CD4-positive, alpha-beta T cell treated with Interleukin-6 for 4 hours (primary cell): ENCODE data around the gene TRIM45.

Experiments used
- DNase-seq: peaks from one replicate; pipeline ENCODE4 v3.0.0-alpha.2; 2020; ENCODE audit warnings: mixed read lengths

Gene TRIM45

DNA sequence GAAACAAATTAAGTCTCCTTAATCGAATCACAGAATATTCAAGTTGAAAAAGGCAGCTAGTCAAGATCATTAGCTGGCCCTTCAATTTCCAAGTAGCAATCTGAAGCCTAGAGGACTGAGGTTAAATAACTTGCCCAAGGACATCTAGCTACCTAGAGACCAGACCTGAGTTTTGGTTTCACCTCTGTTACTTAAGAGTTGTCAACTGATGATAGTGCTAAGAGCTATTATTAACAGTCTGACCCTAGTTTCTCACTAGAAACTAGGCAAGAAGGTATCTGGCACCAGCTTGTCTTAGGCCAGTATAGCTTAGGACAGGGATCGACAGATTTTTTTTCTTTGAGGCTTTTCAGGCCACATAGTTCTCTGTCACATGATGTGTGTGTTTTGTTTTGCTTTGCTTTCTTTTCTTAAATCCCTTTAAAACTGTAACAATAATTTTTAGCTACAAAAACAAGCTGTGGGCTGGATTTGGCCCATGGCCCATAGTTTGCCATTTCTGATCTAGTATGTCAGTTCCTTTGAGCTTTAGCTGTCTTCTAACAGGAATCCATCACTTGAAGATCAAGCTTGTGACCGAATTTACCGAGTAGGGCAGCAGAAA lies 23.2 kb downstream of the TRIM45 start:
- DNase-seq = no peak

DNA sequence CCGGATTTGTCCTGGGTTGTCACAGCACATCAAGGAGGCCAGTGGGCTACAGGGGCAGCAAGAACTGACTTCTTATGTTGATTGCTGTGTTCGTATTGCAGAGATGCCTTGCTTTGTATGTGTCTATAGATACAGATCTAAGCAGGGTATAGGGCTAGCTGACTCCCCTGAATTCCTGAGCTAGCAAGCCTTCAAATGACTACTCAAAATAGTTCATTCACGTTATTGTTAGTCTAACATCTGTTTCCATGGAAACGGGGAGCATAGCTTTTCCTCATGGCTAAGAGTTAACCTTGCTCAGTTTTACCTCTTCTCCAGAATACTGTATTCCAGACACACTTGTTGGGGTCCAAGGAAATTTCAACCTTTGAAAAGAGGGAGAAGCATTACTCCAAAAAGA lies 24.1 kb downstream of the TRIM45 start:
- DNase-seq = no peak

DNA sequence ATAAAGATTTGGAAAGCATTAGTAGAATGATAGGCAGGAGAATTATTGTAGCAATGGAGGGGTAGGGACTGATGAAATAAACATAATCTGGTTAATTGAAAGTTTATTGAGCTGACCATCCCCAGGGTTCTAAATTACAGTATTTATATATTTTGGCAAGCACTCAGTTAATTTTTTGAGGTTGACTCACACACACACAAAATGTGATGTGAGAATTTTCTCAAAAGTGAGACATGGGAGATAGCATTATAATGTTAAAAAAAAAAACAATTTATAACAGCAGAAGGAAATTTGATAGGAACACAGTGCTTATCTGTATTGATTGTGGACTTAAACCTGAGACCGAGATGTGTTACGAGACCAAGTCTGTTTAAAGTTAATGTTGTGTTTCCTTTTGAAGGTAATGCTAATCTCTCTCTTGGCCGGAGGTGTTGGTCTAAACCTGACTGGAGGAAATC lies 24.6 kb downstream of the TRIM45 start:
- no peak for DNase-seq

DNA sequence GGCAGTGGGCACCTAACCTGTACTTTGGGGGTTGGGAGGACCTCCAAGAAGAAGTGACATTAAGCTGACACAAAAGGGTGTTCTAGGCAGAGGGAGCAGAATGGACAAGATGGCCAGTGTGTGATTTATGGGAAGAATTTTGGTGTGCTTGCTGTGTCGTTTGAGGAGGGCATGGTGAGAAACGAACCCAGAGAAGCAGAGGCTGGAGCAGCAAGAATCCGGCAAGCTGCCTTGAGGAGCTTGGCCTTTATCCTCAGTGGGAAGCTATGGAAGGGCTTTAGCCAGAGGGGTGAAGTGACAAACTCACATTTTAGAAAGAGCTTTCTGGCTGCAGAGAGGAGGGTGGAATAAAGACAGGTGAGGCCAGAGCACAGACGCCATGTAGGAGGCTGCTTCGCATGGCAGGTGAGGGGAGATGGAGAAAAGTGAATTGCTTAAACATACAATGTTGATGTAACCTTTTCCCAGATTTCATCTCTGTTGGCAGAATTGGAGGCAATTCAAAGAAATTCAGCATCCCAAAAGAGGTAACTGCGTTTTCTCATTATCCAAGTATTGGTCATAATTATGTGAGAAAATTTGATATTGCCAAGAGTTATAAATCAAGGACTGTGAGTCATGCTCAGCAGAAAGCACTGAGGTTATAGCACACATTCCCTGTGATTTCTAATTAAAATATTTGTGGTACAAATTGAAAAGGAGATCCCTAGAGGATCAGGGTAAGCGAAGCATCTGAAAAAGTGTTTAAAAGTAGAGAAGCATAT lies 26.5 kb downstream of the TRIM45 start:
- no peak for DNase-seq

DNA sequence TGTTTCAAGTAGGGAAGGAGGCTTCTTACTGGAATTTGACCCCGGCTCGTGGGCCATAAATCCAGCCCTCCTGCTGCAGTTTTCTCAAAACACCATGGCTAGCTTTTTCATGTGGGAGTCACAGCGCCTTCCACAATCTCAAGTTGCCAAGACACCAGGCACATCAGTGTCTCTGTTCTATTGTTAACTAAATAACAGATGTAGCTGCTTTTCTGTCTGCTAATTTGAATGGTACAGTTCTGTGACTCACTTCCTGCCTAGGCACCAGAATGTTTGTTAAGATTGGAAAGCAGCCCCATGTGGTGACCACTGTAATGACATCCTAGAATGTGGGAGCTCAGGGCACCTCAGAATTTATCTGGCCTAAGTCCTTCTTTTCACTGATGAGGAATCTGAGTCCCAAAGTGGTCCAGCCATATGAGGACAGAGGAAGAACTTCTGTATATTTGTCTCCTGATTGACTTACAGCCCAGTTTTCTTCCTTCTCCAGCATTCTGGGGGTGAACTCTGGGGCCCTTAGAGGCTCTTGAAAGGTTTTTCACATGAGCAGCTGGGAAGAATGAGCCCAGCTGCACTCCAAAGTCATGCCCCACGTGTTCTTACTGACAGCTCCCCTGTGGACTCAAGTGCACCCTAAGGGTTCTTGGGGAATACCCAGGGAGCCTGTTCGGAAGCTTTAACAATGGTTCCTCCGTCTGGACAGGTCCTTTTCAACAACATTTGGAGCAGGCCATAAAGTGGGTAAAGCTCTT lies 27.5 kb downstream of the TRIM45 start:
- DNase-seq = peak; percentile 41

DNA sequence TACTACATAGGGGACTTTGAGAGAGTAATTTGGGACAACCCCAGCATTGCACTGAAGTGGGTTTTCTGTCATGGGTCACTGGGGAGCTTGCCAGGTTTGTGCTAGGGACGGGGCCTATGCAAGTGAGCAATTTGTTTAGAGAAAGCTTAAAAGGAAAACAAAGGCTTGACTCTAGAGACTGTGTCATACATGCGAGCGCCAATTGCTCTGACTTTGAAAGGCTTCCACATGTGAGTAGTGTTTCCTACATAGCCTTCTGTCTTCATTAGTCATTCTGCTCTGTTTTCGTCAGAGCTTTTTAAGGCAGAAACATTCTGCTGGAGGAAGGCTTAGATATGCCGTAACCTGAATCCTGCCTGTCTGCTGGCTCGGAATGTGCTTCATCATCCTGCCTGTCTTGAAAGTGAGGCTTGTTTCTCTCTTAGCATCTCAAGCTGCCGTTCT lies 28.4 kb downstream of the TRIM45 start:
- DNase-seq = no peak

DNA sequence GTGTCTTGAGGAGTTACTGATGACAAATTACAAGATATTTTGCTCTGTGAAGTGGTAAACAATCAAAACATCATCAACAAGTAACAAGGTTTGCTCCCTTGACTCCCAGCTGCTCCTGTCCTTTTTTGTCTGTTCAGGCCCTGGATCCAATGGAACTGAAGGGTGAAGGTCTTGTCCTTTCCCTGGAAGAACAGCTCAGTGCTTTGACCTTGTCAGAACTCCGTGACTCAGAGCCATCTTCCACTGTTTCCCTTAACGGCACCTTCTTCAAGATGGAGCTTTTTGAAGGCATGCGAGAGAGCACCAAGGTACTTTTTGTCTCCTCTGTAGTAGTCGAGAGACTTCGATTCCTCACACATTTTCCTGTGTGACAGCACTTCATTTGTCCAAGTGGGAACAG lies 29.0 kb downstream of the TRIM45 start:
- DNase-seq = no peak

DNA sequence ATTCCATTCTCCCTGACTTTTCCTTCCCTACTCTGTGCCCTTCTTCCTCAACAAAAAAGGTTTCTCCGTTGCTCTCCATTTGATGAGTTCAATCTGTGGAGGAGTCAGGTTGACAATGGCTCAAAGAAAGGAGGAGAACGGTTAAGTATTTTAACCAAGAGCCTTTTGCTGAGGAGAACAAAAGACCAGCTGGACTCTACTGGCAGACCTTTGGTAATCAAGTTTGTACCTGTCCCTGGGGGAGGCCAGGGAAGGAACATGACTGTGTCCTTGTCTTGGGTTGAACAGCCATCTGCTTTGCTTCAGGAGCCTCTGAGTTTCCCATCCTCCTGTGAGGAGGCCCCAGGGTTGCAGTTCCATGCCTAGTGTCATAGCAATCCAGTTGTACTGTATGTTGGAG lies 31.6 kb downstream of the TRIM45 start:
- no peak for DNase-seq

DNA sequence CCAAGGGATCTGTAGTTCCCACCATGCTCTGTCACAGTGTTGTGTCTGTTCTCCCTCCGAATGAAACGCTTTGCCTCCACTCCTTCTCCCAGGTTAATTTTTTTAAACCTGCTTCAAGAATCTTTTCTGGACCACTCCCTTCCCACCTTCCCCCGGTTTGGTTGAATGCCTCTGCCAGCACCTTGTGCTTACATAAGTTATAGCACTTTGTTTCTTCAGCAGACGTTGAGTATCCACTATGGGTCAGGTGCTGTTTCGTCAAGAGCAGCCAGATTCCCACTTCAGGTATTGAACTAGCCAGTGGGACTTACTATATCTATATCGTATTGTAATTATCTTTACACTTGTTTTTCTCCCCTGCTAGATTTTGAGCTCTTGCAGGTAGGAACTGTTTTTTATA lies 33.9 kb downstream of the TRIM45 start:
- DNase-seq = no peak

DNA sequence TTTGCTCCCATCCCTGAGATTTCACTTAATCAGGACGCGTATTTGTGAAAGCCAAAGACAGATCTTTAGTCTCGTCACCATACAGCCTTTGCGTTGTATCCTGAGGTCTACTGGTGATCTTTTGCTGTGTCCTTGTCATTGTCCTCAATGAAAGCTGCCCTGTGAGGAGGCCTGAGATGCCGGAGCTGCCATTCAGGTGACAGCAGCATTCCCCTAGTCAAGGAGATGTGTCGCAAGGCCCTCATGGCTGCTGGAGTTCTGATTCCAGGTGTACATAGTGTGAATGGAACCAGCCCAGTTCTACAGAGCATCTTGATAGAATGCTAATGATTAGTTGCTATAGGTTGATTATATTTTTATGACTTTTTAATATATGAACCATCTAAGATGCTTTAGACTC lies 37.3 kb downstream of the TRIM45 start:
- DNase-seq = no peak

DNA sequence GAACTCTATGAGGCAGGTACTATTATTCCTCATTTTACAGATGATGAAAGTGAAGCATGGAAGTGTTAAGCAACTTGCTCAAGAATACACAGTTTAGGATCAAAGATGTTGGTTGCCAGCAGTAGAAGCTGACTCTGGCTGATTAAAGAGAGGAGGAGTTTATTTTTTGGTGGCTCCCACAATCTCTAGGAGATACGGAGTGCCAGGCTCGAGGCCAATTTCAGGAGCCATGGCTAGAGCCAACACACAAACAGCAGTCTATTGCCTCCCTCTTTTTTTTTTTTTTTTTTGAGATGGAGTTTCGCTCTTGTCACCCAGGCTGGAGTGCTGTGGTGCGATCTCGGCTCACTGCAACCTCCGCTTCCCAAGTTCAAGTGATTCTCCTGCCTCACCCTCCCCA lies 41.8 kb downstream of the TRIM45 start:
- DNase-seq = no peak

DNA sequence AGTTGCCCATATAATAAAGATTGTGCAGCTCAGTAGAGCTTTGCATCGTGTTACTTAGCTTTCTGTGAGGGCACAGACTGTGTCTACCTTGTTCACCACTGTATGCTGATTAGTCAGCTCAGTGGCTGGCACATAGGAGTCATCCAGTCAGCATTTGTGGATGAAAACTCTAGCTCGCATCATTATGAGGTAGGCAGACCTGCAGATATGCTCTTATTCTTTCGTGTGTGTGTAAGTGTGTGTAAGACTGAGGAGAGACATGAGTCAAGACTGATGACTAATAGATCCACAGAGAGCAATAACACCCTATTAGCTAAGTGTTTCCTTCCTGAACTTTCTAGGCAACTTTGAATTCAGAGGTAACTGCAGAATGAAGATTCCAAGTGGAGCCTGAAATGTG lies 44.3 kb downstream of the TRIM45 start:
- DNase-seq = peak; percentile 10

DNA sequence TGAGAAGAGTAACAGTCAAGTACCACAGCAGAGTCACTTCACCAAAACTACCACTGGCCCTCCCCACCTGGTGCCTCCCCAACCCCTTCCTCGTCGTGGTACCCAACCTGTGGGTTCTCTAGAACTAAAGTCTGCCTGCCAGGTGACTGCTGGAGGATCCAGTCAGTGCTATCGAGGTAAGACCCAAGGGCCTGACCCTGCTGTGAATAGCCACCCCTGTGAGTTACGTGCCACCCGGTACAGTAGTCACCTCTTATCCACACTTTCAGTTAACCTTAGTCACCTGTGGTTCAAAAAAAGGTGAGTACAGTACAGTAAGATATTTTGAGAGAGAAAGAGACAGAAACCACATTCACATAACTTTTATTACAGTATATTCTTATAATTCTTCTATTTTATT lies 44.9 kb downstream of the TRIM45 start:
- no peak for DNase-seq

DNA sequence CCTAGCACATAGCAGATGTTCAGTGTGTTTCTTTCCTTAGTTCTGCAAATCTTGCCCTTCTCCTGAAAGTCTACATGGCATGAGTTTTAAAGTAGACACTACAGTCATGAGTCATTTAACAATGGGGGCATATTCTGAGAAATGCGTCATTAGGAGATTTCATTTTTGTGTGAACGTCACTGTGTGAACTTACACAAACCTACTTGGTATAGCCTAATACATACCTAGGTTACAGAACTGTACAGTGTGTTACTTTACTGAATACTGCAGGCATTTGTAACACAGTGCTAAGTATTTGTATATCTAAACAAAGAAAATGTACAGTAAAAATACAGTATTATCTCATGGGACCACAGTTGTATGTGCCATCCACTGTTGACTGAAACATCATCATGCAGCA lies 51.4 kb downstream of the TRIM45 start:
- no peak for DNase-seq

DNA sequence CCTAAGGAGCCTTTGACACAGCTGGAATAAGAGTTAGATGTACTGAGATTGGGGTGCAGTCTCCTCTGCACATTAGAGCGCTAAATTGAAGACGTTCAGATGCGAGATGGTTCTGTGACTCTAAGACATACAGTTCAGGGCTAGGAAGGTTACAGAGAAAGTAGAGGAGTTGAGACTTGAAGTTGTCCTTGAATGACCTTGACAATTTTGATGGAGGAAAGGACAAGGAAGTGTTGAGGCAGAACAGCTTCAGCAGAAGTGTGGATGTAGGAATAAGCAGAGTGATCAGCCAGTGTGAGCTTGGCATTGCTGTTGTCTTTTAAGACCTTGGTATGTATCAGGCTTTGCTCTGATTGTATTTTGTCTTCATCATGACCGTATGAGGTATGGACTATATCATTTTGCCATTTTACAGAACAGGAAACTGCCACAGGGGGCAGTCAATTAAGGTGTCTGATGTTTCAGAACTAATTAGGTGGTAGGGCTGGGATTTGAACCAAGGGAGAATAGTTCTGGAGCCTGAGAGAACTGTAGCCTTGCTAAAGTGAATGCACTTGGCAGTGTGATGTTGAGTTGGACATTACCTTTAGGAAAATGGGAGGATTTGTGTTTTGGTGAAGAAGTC lies 52.2 kb downstream of the TRIM45 start:
- DNase-seq = no peak

DNA sequence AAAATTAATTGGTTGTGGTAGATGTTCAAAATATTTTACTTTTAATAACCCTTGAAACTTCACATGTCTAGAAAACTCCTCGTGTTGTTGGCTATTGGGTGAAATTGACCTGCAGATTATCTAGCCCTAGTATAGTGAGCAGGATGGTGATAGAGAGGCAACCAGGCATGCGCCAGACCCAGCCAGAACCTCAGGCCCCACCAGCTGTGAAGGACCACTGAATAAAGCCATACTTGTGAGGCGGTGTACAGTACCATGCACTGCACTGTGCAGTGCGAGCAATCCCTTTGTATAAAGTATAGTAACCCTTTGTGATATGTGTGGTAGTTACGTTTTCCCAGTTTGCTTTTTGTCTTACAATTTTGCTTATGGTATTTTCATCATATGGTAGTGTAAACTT lies 53.0 kb downstream of the TRIM45 start:
- no peak for DNase-seq

DNA sequence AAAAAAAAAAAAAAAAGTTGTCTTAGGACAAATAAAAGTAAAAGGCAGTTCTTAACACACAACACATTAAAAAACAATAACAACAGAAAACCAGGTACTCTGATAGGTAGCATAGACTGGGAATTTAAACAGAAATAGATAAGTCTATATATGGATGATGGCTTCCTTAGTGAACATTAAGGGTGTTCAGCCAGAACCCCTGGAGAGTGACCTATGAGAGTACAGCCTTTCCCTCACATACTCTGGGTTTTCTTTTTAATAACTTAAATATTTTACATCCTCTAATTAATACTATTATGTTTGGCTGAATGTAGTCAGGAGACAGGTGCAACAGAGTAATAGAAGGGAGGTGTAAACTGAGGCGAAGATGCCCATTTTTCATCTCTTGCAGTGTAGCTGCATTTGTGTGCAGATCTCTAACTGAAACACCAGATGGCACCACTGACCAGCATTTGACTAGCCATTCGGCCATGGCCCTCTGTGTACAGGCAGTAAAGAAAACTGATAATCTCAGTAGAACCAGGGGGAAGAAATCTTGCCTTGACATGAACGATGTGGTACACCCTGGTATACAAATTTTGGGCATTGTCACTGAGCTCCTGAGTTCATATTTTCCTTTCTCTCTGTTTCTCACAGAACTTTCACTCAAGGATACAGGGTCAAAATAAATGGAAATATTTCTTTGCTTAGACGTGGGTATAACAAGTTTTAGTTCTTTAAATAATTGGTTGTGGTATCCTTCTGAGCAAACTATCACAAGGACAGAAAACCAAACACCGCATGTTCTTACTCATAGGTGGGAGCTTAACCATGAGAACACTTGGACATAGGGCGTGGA lies 53.8 kb downstream of the TRIM45 start:
- DNase-seq = peak; percentile 41

DNA sequence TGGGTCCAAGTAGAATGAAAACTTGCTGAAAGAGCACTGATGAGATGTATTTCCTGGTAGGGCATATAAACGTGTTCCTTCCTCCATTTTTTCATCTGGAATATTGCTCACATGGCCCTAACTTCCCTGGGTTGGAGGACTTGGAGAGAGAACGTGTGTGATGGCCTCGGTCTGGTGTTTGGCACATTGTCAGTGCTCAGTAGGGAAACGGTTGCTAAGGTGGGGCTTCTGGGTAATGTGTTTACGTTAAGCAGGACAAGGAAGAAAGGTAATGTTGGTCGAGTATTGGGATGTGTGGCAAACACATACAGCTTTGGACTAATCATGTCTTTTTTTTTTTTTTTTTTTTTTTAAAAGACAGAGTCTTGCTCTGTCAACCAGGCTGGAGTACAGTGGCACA lies 55.2 kb downstream of the TRIM45 start:
- DNase-seq = no peak

DNA sequence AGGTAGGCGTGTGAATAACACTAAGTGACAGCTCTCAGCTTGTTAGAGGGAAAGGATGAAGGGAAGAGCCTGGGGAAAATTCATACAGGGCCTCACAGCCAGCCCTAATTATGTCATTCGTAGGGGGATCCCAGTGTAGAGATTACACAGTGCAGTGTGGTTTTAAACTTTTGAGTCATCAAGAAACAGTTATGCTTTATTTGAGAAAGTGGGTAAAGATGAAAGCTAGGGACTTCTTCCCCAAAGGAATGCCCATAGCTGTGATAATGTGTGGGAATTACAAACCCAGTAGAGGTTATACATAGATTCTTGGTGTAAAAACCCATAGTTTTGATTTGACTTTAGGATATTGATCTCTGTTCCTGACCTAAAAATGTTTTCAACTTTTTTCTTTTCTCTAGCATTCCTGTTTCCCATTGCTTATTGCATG lies 59.5 kb downstream of the TRIM45 start:
- DNase-seq = no peak
